GM23248 (cell line): ENCODE measurements around the gene NCKAP1.

Source experiments
- EZH2 ChIP-seq: fragments of 200-600 bp; sonication (generic); IDR thresholded peaks from 2 replicates; pipeline ENCODE4 v1.6.1; 2018; ENCODE audit warnings: antibody characterized with exemption, mild to moderate bottlenecking; ENCODE audit not compliant: insufficient read depth, poor library complexity, severe bottlenecking
- EZH2phosphoT487 ChIP-seq: fragments of 200-600 bp; sonication (generic); IDR thresholded peaks from 2 replicates; pipeline ENCODE4 v1.6.1; 2018; ENCODE audit warnings: antibody characterized with exemption, moderate library complexity, mild to moderate bottlenecking, low read depth; ENCODE audit not compliant: insufficient read depth

DNA sequence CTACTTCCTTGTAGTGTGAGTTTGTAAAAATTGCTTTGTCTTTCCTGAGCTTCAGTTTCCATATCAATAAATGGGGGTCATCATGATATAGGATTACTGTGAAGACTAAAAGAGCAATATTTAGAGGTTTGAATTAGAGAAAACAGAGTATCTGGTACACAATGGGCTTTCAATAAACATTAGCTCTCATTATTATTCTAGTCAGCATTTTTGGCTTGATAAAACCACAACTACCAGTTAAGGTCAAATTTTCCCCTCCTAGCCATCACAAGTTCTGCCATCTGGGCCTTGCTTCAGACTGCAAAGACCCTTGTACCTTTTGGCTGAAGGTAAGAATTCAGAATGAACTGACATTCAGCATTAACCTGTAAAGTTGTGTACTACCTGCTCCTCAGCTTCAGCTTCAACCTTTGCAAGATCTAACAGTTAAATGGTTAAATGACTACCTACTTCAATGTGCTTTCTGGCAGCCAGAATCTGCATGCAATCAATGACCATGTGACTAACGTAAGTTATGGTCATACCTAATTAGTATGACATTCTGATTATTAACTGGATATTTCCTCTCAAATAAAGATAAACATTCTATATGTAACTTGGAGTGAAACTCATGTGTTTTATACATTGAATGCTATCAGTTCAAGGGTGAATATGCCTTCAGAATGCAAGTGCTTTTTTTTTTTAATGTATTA, 119.2 kb downstream of the NCKAP1 start:
- TF ChIP-seq EZH2: no peak
- no peak for TF ChIP-seq EZH2phosphoT487
